Activated naive CD8-positive, alpha-beta T cell treated with anti-CD3 and anti-CD28 coated beads for 36 hours (primary cell): ENCODE measurements around the gene ST8SIA6. TPM values are rescaled to one million over a fixed set of nuclear protein-coding genes. Genes with fewer than 3 reads are reported as not detected.

Experiments
- DNase-seq: peaks from one replicate; pipeline ENCODE4 v3.0.0; 2021
- H3K27ac Mint-ChIP-seq: one replicate; pipeline ENCODE4 v1.8.0; 2022; ENCODE audit warnings: mild to moderate bottlenecking, moderate library complexity, mixed read lengths
- H3K27me3 Mint-ChIP-seq: one replicate; pipeline ENCODE4 v1.8.0; 2022; ENCODE audit warnings: mild to moderate bottlenecking, mixed read lengths
- H3K36me3 Mint-ChIP-seq: one replicate; pipeline ENCODE4 v1.8.0; 2021; ENCODE audit warnings: mild to moderate bottlenecking, mixed read lengths
- H3K4me1 Mint-ChIP-seq: one replicate; pipeline ENCODE4 v1.8.0; 2021; ENCODE audit warnings: mixed read lengths
- H3K4me3 Mint-ChIP-seq: one replicate; pipeline ENCODE4 v1.8.0; 2022; ENCODE audit warnings: mild to moderate bottlenecking, moderate library complexity, mixed read lengths
- H3K9me3 Mint-ChIP-seq: one replicate; pipeline ENCODE4 v1.8.0; 2022; ENCODE audit warnings: mixed read lengths
- total RNA-seq, 2 experiments: library from RNA; stranded (reverse); gene quantifications; one replicate each; pipeline ENCODE4 v1.2.3, GENCODE V29; 2021

Gene ST8SIA6
- total RNA-seq, 2 experiments from 2014 or later = not detected

GRCh38 chr10:17473228-17473950 lies 19.0 kb upstream of the ST8SIA6 start:
- H3K9me3 Mint-ChIP-seq = peaks cover 3% of the 10 kb centered on the region
- H3K27ac Mint-ChIP-seq = no peak overlapping the region
- peaks cover 54% of the 10 kb centered on the region for H3K27me3 Mint-ChIP-seq

DNA sequence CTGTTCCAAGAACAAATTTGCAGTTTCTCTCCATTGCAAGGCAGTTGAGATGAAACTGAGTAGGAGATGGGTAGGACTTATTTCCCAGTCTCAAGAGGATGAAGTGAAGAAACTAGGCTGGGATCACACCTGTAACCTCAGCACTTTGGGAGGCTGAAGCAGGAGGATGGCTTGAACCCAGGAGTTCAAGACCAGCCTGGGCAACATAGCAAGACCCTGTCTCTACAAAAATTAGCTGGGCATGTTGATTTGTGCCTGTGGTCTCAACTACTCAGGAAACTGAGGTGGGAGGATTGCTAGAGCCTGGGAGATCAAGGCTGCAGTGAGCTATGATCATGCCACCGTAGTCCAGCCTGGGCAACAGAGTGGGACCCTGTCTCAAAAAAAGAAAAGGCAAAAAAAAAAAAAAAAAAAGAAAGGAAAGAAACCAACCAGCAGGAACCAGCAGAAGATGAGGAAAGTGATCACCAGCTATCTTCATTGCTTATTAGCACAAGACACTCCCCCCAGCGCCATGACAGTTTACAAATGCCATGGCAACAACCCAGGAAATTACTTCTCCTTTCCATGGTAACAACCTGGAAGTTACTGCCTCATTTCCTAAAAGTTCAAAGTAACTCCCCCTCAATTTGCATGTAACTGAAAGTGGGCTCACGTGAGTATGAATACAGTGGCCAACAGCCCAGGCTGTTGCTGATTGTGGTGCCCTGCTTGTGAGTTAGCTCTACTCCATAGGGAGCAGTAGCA lies 18.3 kb upstream of the ST8SIA6 start:
- Mint-ChIP-seq H3K9me3 (peaks cover 3% of the 10 kb centered on the region), H3K27me3 (peaks cover 52% of the 10 kb centered on the region), H3K36me3 (peaks cover 2% of the 10 kb centered on the region), H3K27ac (no peak overlapping the region), H3K4me1 (peaks cover 7% of the 10 kb centered on the region), H3K4me3 (no peak overlapping the region)
- no peak for DNase-seq

More at GRCh38 chr10:17473228-17473950, 19.0 kb upstream of the ST8SIA6 start:
- H3K4me3 Mint-ChIP-seq = no peak overlapping the region
- H3K36me3 Mint-ChIP-seq = peaks cover 2% of the 10 kb centered on the region
- H3K4me1 Mint-ChIP-seq = peaks cover 7% of the 10 kb centered on the region
- DNase-seq = no peak

DNA sequence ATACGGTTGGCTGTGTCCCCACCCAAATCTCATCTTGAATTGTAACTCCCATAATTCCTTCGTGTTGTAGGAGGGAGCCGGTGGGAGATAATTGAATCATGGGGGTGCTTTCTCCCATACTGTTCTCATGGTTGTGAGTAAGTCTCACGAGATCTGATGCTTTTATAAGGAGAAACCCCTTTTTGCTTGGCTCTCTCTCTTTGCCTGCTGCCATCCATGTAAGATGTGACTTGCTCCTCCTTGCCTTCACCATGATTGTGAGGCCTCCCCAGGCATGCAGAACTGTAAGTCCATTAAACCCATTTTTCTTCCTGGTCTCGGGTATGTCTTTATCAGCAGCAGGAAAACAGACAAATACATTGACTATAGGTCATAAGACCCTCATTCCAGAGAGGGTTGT lies 15.9 kb upstream of the ST8SIA6 start:
- Mint-ChIP-seq H3K4me3 (no peak overlapping the region), H3K9me3 (peaks cover 3% of the 10 kb centered on the region), H3K36me3 (peaks cover 2% of the 10 kb centered on the region), H3K27me3 (peaks cover 47% of the 10 kb centered on the region), H3K27ac (no peak overlapping the region), H3K4me1 (peaks cover 7% of the 10 kb centered on the region)
- DNase-seq = no peak

GRCh38 chr10:17465328-17466125 lies 11.1 kb upstream of the ST8SIA6 start:
- Mint-ChIP-seq H3K4me3 (no peak overlapping the region), H3K4me1 (peaks cover under 1% of the 10 kb centered on the region), H3K36me3 (peaks cover 2% of the 10 kb centered on the region), H3K27ac (no peak overlapping the region), H3K9me3 (peaks cover 2% of the 10 kb centered on the region), H3K27me3 (peaks cover 49% of the 10 kb centered on the region)
- DNase-seq = no peak

GRCh38 chr10:17464545-17464944 lies 10.2 kb upstream of the ST8SIA6 start:
- Mint-ChIP-seq H3K9me3 (no peaks in the 10 kb centered on the region), H3K4me1 (peaks cover 2% of the 10 kb centered on the region), H3K4me3 (no peak overlapping the region), H3K27ac (no peak overlapping the region), H3K27me3 (peaks cover 51% of the 10 kb centered on the region), H3K36me3 (no peaks in the 10 kb centered on the region)
- DNase-seq = no peak

DNA sequence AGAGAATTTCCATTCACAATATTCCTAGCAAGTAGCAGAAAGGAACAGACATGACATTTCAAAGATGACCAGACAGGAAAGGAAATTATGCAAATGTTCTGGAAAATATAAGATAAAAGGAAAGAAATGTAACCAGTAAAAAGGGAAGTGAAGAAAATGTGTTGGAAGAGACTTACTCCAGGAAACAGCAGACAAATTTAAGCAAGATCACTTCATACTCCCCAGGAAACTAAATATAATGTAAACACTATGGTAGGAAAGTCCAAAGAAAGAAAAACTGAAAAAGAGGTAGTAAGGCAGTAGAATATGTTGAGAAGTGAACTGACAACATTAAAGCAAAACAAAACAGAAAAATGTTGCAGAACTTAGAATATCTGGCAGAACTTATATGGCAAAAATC lies 6.4 kb upstream of the ST8SIA6 start:
- Mint-ChIP-seq H3K9me3 (no peaks in the 10 kb centered on the region), H3K27me3 (peaks cover 53% of the 10 kb centered on the region), H3K27ac (no peak overlapping the region), H3K4me3 (no peak overlapping the region), H3K4me1 (peaks cover 2% of the 10 kb centered on the region), H3K36me3 (no peaks in the 10 kb centered on the region)
- DNase-seq = no peak

- peaks cover 55% of the 10 kb centered on the region for H3K27me3 Mint-ChIP-seq
- H3K27ac Mint-ChIP-seq = no peak overlapping the region
- H3K4me3 Mint-ChIP-seq = no peak overlapping the region
- no peak for DNase-seq
- H3K9me3 Mint-ChIP-seq = no peaks in the 10 kb centered on the region
- H3K4me1 Mint-ChIP-seq = peaks cover 13% of the 10 kb centered on the region
- no peaks in the 10 kb centered on the region for H3K36me3 Mint-ChIP-seq
Observed at GRCh38 chr10:17457083-17457482, 2.7 kb upstream of the ST8SIA6 start.

- H3K36me3 Mint-ChIP-seq = no peaks in the 10 kb centered on the region
- H3K4me3 Mint-ChIP-seq = no peak overlapping the region
- peaks cover 59% of the 10 kb centered on the region for H3K27me3 Mint-ChIP-seq
- no peaks in the 10 kb centered on the region for H3K9me3 Mint-ChIP-seq
- H3K4me1 Mint-ChIP-seq = peaks cover 13% of the 10 kb centered on the region
- no peak overlapping the region for H3K27ac Mint-ChIP-seq
- DNase-seq = no peak
Observed at GRCh38 chr10:17456032-17456548, 1.7 kb upstream of the ST8SIA6 start.

GRCh38 chr10:17455015-17455520 lies 673 bp upstream of the ST8SIA6 start:
- H3K4me1 Mint-ChIP-seq = peaks cover 11% of the 10 kb centered on the region
- DNase-seq = no peak
- H3K27ac Mint-ChIP-seq = no peak overlapping the region
- H3K36me3 Mint-ChIP-seq = no peaks in the 10 kb centered on the region
- H3K9me3 Mint-ChIP-seq = no peaks in the 10 kb centered on the region
- H3K27me3 Mint-ChIP-seq = peaks cover 62% of the 10 kb centered on the region
- peak overlapping the region; percentile 73 for H3K4me3 Mint-ChIP-seq

DNA sequence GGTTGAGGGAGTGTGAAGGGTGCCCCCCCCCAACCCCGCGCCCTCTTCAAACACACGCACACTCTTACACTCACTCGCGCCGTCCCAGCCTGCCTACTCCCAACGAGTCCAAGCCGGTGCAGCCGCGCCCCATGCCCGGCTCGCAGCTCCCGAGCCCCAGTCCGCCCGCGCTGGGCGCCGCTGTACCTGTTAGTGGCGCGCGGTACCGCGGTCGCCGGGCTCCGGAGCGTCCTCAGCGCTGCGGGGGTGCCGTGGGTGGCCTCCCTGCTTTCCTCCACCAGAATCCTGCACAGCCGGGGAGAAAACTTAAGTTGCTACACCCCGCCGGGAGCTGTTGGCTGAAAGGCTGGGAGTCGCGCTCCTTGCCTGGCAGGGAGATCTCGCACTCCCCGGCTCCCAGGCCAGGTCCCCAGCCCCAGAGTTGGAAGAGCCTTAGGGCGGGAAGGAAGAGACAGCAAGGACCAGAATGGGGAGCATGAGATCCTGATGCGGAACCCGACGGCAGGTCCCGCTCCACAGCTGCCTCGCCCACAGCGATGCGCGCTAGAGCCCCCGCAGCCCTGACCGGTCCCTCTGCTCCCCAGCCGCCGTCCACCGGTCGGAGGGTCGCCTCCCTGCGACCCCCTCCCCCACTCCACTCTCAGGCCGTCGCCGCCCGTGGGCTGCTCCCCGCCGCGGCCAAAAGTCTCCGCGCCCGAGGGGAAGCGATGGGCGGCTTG lies 863 bp downstream of the ST8SIA6 start:
- H3K27me3 Mint-ChIP-seq = peaks cover 58% of the 10 kb centered on the region
- peaks cover 11% of the 10 kb centered on the region for H3K4me1 Mint-ChIP-seq
- peak; percentile 41 for DNase-seq
- H3K27ac Mint-ChIP-seq = no peak overlapping the region
- H3K9me3 Mint-ChIP-seq = peaks cover 9% of the 10 kb centered on the region
- H3K4me3 Mint-ChIP-seq = peak overlapping the region; percentile 78
- H3K36me3 Mint-ChIP-seq = peaks cover 4% of the 10 kb centered on the region

GRCh38 chr10:17453035-17453372 lies 1.4 kb downstream of the ST8SIA6 start:
- H3K36me3 Mint-ChIP-seq = peaks cover 5% of the 10 kb centered on the region
- H3K9me3 Mint-ChIP-seq = peaks cover 13% of the 10 kb centered on the region
- peak overlapping the region; percentile 78 for H3K4me3 Mint-ChIP-seq
- H3K27ac Mint-ChIP-seq = no peak overlapping the region
- H3K4me1 Mint-ChIP-seq = peaks cover 11% of the 10 kb centered on the region
- DNase-seq = no peak
- H3K27me3 Mint-ChIP-seq = peaks cover 55% of the 10 kb centered on the region

DNA sequence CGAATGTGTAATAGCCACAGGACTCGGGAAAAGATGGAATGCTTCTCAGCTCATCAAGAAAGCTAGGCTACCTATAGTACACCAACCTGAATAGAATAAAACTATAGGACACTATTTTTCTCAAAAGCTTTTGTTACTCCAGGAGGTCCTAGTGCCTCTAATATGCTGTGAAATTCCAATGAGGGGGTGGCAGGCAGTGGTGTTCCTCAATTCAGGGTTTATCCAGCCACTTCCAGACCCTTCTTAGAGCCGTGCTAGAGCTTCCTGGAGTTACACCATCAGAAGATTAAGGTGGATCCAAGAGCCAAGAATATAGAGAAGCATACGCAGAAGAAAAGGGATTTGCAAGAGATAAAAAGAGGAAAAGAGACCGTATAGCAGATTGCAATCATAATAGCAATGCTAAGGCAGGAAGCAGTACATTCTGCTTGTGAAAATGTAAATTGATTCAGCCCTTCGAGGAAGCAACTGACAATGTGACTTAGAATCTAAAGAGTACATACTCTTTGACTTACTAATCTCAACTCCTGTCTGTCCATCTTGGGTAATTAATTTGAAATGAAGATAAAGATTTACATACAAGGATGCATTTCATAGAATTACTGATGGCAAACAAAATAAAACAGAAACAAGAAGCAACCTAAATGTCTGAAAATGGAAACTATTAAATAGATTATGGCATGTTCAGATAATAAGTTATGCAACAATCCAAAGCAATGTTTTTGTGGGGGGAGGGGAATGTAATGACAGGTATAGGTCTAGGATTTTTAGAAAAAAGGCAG lies 2.1 kb downstream of the ST8SIA6 start:
- Mint-ChIP-seq H3K27me3 (peaks cover 53% of the 10 kb centered on the region), H3K4me3 (no peak overlapping the region), H3K27ac (no peak overlapping the region)

DNA sequence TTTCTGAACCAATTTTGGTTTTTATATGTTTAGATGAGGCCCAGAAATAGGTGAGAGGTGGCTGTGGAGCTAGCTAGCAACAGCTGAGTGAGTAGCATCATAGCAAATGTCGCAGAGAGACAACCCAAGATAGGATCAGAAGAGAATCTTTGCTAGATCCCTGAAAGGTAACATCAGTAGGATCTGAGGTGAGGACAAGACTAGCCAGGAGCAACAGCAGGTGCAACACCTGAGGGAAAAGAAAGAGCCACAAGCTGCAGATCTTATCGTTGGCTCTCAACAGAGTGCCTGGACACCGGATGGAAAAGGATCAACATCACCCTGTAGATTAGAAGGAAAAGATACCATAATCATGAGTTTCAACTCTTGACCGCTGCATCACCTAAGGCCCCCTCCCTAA lies 4.4 kb downstream of the ST8SIA6 start:
- Mint-ChIP-seq H3K9me3 (peaks cover 16% of the 10 kb centered on the region), H3K4me1 (peaks cover 11% of the 10 kb centered on the region), H3K27ac (no peak overlapping the region), H3K27me3 (peaks cover 50% of the 10 kb centered on the region), H3K4me3 (no peak overlapping the region), H3K36me3 (peaks cover 8% of the 10 kb centered on the region)
- no peak for DNase-seq

More for the DNA sequence above, 2.1 kb downstream of the ST8SIA6 start:
- Mint-ChIP-seq H3K36me3 (peaks cover 8% of the 10 kb centered on the region), H3K4me1 (peaks cover 11% of the 10 kb centered on the region), H3K9me3 (peaks cover 16% of the 10 kb centered on the region)
- no peak for DNase-seq
